Astrocyte (in vitro differentiated cells and primary cell): Measurements from ENCODE around the gene ZRANB1.

ENCODE experiments used
- EZH2 ChIP-seq: IDR thresholded peaks from 2 replicates; pipeline ENCODE4 v1.6.1; 2012; ENCODE audit warnings: mild to moderate bottlenecking, low read length, inconsistent platforms; ENCODE audit not compliant: insufficient read depth
- TF ChIP-seq, protein P1 (sequence below): IDR thresholded peaks from 2 replicates; pipeline ENCODE4 v1.5.1; 2011; ENCODE audit warnings: low read depth, mild to moderate bottlenecking, inconsistent platforms, low read length, moderate library complexity; ENCODE audit not compliant: insufficient read depth

GRCh38 chr10:124977648-124978375, 35.9 kb downstream of the ZRANB1 start:
- TF ChIP-seq, protein P1, sequence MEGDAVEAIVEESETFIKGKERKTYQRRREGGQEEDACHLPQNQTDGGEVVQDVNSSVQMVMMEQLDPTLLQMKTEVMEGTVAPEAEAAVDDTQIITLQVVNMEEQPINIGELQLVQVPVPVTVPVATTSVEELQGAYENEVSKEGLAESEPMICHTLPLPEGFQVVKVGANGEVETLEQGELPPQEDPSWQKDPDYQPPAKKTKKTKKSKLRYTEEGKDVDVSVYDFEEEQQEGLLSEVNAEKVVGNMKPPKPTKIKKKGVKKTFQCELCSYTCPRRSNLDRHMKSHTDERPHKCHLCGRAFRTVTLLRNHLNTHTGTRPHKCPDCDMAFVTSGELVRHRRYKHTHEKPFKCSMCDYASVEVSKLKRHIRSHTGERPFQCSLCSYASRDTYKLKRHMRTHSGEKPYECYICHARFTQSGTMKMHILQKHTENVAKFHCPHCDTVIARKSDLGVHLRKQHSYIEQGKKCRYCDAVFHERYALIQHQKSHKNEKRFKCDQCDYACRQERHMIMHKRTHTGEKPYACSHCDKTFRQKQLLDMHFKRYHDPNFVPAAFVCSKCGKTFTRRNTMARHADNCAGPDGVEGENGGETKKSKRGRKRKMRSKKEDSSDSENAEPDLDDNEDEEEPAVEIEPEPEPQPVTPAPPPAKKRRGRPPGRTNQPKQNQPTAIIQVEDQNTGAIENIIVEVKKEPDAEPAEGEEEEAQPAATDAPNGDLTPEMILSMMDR, result no peak
- no peak for TF ChIP-seq EZH2
